GM21526 (cell line): ENCODE data around the gene TCEA2.
A peak's percentile ranks its signal among the peaks of the same experiment; 100 is the strongest.

ENCODE experiments used
- ATAC-seq: cut with Tn5 transposase; IDR thresholded peaks from one replicate; pipeline ENCODE4 v1.9.1; 2021; ENCODE audit warnings: moderate library complexity; ENCODE audit not compliant: unreplicated experiment, low FRiP score

TCEA2 gene

GRCh38 chr20:64035066-64035932 is 27.7 kb upstream of the TCEA2 start:
- ATAC-seq: no peak

DNA sequence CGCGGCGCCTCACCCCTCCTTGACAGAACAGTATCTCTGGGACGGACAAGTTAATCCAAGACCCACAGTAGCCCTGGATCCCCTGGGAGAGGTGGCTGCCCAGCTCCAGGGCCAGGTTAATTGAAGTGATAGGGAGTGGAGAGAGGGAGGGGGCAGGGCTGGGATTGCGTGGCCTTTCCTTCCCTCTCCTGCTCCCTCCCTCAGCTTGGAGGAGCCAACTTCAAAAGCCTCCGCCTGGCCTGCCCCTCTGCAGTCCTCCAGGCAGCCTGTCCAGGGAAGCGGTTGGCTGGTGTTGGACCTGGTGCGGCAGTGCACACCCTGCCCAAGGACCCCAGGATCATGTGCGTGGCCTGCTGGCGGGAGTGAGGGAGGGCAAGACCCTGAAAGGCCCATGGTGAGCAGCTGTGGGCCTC is 27.1 kb upstream of the TCEA2 start, which contains the start of gene C20orf204:
C20orf204 (plus strand) TSS at position 250 of the 413 bp plus-strand sequence; CDS start at position 392, 142 bp downstream.
- ATAC-seq: no peak

DNA sequence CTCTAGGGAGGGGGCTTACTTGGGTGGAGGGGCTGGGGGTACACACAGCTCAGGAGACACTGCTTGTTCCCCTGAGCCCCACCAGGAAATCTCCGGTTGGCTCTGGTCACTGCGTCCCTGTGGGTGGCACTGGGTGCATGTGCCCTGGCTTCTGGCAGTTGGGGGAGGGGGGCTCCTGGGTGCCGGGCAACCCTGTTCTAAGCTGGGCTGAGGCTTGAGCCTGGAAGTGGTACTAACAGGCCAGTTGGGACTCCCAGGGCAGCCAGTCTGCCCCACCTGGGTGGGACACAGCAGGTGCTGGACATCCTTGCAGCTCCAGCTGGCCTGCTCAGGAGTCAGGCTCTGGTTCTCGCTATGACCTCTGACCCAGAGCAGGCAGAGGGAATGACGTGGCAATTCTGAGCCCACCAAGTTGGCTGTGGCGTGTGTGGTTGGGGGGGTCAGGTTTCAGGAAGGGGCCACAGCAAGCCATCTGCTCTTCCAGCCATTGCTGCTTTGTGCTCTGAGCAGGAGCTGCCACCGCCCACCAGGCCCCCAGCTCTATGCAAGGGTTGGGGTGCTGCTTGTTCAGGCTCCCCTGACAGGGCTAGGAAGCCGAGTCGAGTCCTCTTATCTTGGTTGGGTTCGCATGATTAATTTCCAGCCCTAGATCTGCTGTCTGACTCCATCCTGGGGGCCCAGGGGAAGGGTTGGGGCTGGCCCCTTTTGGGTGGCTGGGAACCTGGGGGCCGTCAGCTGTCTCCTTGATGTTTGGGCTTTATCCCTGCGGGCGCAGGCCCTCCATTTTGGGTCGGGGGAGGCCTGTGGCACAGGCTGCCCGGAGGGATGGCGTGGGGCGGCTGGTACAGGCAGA is 26.4 kb upstream of the TCEA2 start:
- no peak for ATAC-seq

DNA sequence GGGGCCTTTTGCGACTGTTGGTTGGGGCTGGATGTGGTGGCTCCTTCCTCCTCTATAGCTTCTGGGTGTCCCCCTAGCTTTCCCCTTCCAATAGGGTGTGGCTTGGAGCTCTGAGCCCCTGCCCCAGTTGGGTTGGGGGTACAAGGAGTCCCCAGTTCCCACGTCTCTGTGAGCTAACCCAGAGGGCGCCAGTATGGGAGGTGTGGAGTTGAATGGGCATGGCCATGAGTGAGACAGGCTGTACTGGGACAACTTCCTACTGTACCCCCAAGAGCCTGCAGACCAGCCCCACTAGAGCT is 25.9 kb upstream of the TCEA2 start:
- no peak for ATAC-seq

GRCh38 chr20:64037498-64038213 is 25.3 kb upstream of the TCEA2 start:
- no peak for ATAC-seq

DNA sequence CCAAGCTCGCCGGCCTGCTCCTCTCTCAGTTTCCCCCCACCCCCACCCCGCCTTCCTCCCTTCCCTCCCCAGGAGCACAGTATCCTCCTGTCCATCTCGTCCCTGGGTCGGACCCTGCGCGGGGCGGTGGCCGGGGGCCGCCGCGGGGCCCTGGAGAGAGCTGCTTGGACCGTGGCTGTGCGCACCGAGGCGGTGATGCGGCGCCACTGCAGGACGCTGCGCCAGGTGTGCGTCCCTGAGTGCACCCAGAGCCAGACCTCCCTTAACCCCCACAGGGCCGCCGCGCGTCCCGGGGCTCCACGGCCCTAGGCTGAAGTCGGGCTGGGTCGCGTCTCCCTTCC is 24.8 kb upstream of the TCEA2 start:
- peak; percentile 28 for ATAC-seq

- peak; percentile 37 for ATAC-seq
Measured at GRCh38 chr20:64038565-64039292, 24.3 kb upstream of the TCEA2 start.

DNA sequence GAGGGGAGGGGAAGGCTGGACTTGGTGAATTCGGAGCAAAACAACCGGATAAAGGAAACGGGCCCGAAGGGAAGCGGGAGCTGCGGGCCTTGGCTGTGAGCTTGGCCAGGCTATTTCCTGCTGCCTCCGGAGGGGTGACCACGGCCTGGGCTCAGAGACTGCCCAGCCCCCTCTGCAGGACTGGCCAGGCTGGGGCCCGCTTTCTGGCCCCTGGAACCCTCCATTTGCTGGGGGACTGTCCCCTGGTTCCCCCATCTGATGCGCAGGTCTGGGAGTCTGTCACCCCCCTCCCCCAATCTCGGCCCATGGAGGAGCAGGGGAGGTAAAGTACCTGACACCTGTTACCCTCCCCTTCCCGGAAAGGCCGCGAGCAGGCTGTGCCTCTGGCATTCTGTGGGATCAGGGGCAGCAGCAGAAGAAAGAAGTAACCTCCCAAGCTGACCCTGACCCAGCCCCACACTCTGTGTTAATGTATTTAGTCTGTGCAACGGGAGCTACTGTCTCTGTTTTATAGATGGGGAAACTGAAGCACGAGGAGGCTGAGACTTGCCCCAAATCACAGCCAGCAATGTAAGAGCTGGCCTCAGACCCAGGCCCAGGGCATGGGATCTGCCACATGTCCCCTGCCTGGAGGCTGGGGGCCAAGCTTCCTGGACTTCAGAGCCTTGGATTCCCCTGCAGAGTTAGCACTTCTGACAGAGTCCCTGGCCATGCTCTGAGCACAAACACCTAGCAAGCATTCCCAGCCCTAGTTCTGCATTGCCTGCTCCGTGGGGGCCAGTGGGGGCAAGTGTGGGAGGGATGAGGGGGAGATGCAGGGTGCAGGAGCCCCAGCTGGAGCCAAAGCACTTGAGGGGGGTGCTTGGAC is 23.5 kb upstream of the TCEA2 start:
- ATAC-seq: no peak

DNA sequence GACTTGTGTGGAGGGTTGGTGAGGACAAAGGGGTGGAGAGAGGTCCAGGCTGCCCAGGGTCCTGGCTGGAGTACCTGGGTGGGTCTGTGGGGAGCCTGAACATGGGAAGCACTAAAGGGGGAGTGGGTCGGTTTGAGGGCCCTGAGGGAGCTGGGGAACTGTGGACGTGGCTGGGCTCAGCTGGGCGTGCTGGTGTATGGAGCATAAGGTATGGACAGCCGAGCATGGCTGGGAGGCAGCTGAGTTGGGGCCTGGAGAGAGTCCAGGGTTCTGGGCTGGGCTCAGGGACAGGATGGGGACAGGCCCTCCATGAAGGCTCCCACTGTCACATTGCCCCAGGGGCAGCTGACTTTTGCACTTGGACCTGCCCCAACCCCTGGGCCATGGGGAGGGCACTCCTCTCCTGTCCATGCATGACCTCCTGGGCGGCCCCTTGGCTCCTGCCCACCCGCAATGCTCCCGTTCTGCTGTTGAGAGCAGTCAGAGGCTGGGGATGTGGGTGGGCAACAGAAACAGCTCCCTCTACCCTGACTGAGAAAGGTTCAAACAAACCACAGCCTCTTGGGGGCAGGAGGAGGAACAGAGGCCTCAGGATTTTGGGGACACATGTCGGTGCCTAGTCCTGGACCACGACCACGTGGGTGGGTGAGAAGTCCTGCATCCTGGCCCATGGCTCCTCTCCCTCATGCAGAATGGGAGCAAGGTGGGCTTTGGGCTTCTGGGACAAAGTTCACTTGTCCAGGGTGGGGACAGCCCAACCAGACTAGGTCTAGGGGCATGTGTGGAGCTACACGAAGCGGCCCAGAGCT is 22.6 kb upstream of the TCEA2 start:
- ATAC-seq: no peak

GRCh38 chr20:64041040-64041780 is 21.8 kb upstream of the TCEA2 start:
- ATAC-seq: no peak

- ATAC-seq: no peak
Measured at GRCh38 chr20:64041781-64042053, 21.3 kb upstream of the TCEA2 start.

DNA sequence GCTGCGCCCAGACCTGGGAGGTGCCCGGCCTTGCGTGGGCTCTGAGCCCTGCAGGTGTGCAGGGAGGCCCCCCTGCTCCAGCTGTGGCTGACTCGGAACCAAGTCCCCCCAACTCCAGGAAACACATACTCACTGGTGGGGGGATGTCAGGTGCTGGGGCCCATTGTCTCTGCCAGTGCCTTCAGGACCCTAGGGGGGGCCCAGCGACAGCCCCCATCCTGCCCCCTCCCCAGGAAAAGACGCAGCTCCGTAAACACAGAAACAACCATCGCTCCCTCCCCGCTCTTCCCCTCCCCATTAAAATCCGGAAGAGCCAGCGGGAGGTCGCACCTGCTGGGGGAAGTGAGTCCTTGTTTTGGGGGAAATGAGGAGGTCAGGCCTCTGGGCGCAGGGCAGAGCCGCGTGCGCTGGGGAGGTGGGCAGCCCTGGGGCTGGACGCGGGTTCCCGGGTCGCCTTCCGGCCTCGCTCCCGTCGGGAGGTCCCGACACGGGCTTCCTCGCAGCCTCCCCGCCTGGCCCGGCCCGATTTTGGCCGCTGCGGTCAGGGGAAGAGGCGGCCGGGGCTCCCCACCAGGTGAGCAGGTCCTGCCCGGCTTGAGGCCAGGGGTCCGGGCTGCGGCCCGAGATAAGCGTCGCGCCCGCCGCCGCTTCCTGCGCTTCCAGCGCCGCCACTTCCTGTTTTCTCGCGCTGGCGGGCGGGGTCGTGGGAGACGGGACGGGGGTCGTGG is 20.8 kb upstream of the TCEA2 start:
- no peak for ATAC-seq

- no peak for ATAC-seq
Measured at GRCh38 chr20:64043768-64044167, 19.2 kb upstream of the TCEA2 start.

DNA sequence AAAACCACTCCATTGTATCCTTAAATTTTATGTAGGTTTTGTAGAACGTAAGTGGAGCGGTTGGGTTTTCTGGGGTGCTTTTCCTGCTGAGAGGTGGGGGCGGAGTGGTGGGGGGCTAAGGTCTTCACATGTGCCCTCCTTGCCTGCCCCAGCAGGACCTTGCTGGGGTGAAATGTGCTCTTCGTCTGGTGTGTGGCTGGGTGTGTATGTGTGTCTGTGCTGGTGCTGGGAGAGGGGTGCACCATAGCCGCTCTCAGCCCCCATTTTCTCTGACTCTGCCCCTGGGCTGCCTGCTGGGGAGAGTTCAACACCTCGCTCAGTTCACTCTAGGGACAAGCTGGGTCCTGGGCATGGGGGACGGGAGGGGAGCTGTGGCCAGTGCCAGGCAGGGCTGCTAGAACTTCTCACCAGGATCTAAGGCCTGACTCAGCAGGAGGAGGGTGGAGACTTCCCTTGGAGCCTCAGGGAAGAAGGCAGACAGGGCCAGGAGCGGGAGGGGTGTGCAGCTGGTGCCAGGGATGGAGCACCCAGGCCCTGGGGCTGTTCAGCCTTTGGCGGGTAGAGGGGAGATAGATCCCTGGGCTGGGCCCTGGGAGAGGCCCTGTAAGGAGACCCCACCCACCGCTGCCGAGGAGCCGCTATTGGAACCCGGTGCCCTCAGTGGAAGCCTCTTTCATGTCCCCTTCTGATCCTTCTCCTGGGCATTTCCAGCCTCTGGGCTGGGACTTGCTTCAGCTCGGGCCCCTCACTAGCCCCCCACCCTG is 18.3 kb upstream of the TCEA2 start:
- ATAC-seq: no peak

DNA sequence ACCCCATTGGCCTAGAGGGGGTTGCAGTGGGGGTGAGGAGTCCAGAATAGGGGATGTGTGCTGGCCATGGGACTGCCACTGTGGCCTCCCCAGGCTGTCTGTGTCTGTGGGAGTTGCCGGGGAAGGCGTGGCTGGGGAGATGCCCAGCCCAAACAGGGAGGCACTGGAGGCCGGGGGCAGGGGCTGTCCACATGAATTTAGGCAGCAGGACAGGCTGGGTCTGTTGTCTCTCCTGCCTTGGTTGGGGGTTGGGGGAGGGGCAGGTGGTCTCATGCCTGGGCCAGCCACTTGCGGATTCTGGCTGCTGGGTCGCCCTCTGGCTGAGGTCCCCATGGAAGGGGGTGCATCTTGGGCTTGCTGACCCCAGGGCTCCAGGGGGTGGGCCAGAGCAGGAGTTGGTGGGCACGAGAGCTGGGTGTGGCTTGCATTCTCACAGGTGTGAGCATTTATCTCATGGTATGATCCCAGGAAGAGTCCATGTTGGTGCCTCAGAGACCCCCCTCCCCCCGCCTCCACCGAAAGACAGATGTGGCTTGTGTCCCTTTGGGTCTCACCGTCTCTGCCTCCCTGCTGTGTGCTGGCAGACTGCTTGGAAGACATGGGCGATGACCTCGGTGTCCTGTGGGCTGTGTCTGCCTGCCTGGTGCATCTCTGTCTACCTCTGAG is 17.5 kb upstream of the TCEA2 start:
- no peak for ATAC-seq

DNA sequence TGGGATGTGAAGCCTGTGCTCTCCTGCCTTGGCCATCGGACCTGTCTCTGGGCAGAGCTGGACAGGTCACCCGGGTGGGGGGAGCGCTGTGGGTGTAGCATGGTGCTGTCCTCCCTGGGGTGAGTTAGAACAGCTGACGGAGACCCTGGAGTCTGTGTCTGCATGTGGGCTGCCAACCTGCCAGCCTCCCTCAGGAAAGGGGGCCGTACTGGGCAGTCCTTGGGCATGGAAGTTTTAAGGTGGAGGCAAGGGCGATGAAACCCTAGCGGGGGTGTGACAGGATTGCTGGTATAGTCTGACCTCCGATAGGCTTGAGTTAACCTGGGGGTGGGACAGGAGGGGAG is 16.0 kb upstream of the TCEA2 start:
- ATAC-seq: no peak
